Parathyroid adenoma (tissue), 2 donors: ENCODE measurements around the gene C20orf144.

Experiments
- H2AFZ ChIP-seq: fragments of 300-600 bp; sonication (generic); one replicate; pipeline ENCODE4 v1.7.0; 2017; ENCODE audit warnings: antibody characterized with exemption, mild to moderate bottlenecking
- H3K27ac ChIP-seq: fragments of 300-600 bp; sonication (generic); one replicate; pipeline ENCODE4 v1.7.0; 2017
- H3K27me3 ChIP-seq: fragments of 300-600 bp; sonication (generic); one replicate; pipeline ENCODE4 v1.7.0; 2017; ENCODE audit warnings: low read length; ENCODE audit not compliant: control insufficient read depth, insufficient read depth
- H3K36me3 ChIP-seq: fragments of 300-600 bp; sonication (generic); one replicate; pipeline ENCODE4 v1.7.0; 2017; ENCODE audit warnings: low read length; ENCODE audit not compliant: control insufficient read depth, insufficient read depth
- H3K4me1 ChIP-seq: fragments of 300-600 bp; sonication (generic); one replicate; pipeline ENCODE4 v1.7.0; 2017; ENCODE audit warnings: control low read depth
- H3K4me2 ChIP-seq: fragments of 300-600 bp; sonication (generic); one replicate; pipeline ENCODE4 v1.7.0; 2017; ENCODE audit warnings: low read length
- H3K4me3 ChIP-seq: fragments of 300-600 bp; sonication (generic); one replicate; pipeline ENCODE4 v1.7.0; 2017; ENCODE audit warnings: low read depth, low read length
- H3K79me2 ChIP-seq: fragments of 300-600 bp; sonication (generic); one replicate; pipeline ENCODE4 v1.7.0; 2017; ENCODE audit warnings: control low read depth
- H3K9ac ChIP-seq: fragments of 300-600 bp; sonication (generic); one replicate; pipeline ENCODE4 v1.7.0; 2017; ENCODE audit warnings: mild to moderate bottlenecking
- H3K9me3 ChIP-seq: fragments of 300-600 bp; sonication (generic); one replicate; pipeline ENCODE4 v1.7.0; 2017; ENCODE audit warnings: low read length; ENCODE audit not compliant: control insufficient read depth
- TF ChIP-seq, protein P1 (sequence below): fragments of 300-600 bp; sonication (generic); IDR thresholded peaks from one replicate; pipeline ENCODE4 v1.7.0; 2017; ENCODE audit warnings: antibody characterized with exemption, mild to moderate bottlenecking
- donor health status: primary hyperparathyroidism.

C20orf144 gene

DNA sequence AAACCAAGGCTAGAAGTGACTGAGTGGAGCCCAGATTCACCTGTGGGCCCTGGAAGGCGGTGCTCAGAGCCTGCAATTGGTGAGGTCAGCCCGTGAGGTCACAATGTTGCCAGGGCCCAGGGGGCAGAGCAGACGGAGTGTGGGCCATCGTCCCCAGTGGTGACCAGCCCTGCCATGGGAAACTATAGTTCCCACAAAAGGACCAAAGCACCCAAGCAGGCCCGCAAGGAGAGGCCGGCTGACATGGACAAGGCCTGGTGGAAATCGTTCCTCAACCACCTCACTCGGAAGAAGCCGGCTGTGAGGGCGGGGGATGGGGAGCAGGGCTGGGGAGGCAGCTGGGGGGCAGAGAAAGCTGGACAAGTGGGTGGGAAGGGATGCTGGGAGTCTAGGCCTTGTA, at the start of gene C20orf144:
Gene C20orf144 (plus strand): TSS at position 156 of the 400 bp plus-strand sequence. CDS start 19 bp downstream, at position 175.
- Histone ChIP-seq H3K4me2 (peak within 1 kb of the TSS; percentile 92), H3K27me3 (no peaks in the 10 kb centered on the region), H3K27ac (peak within 1 kb of the TSS; percentile 60), H3K79me2 (no peaks in the 10 kb centered on the region), H3K4me3 (peak within 1 kb of the TSS; percentile 70), H2AFZ (peak within 1 kb of the TSS; percentile 93), H3K36me3 (no peaks in the 10 kb centered on the region), H3K9me3 (no peaks in the 10 kb centered on the region), H3K4me1 (peaks cover 15% of the 10 kb centered on the region), H3K9ac (no peak within 1 kb of the TSS)
- TF ChIP-seq, protein P1, sequence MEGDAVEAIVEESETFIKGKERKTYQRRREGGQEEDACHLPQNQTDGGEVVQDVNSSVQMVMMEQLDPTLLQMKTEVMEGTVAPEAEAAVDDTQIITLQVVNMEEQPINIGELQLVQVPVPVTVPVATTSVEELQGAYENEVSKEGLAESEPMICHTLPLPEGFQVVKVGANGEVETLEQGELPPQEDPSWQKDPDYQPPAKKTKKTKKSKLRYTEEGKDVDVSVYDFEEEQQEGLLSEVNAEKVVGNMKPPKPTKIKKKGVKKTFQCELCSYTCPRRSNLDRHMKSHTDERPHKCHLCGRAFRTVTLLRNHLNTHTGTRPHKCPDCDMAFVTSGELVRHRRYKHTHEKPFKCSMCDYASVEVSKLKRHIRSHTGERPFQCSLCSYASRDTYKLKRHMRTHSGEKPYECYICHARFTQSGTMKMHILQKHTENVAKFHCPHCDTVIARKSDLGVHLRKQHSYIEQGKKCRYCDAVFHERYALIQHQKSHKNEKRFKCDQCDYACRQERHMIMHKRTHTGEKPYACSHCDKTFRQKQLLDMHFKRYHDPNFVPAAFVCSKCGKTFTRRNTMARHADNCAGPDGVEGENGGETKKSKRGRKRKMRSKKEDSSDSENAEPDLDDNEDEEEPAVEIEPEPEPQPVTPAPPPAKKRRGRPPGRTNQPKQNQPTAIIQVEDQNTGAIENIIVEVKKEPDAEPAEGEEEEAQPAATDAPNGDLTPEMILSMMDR = no peak

GRCh38 chr20:33621717-33622400, 40.3 kb upstream of the C20orf144 start:
- TF ChIP-seq, protein P1 = no peak
- no peaks in the 10 kb centered on the region for H3K4me1 ChIP-seq
- no peaks in the 10 kb centered on the region for H3K9me3 ChIP-seq
- H3K27ac ChIP-seq = no peak overlapping the region
- H3K4me3 ChIP-seq = no peak overlapping the region
- no peaks in the 10 kb centered on the region for H3K27me3 ChIP-seq
- H3K9ac ChIP-seq = no peak overlapping the region
- H3K4me2 ChIP-seq = no peak overlapping the region
- H3K79me2 ChIP-seq = peaks cover 2% of the 10 kb centered on the region
- no peak overlapping the region for H2AFZ ChIP-seq
- H3K36me3 ChIP-seq = no peaks in the 10 kb centered on the region

GRCh38 chr20:33622705-33623365, 39.3 kb upstream of the C20orf144 start:
- peaks cover 2% of the 10 kb centered on the region for H3K79me2 ChIP-seq
- no peaks in the 10 kb centered on the region for H3K27me3 ChIP-seq
- TF ChIP-seq, protein P1 = no peak
- H3K4me3 ChIP-seq = no peak overlapping the region
- H2AFZ ChIP-seq = no peak overlapping the region
- H3K9ac ChIP-seq = no peak overlapping the region
- no peak overlapping the region for H3K27ac ChIP-seq
- no peaks in the 10 kb centered on the region for H3K9me3 ChIP-seq
- no peaks in the 10 kb centered on the region for H3K4me1 ChIP-seq
- no peaks in the 10 kb centered on the region for H3K36me3 ChIP-seq
- H3K4me2 ChIP-seq = no peak overlapping the region

DNA sequence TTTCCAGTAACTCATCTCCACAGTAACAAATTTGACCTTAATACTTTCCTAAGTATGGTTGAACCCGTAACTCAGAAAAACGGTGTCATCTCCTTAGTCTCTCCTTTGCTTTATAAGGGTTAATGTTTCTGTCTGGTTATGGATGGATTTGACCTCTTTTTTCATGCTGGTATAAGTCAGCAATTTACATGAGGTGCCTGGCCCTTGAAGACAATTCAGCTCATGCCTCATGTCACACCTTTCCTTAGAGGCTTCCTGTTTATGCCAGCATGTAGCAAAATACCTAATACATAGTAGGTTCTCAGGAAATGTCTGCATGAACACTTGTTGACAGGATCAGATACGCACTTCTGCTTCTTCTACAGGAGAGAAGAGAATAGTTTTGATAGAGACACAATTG, 37.7 kb upstream of the C20orf144 start:
- H3K27ac ChIP-seq = no peak overlapping the region
- H3K4me1 ChIP-seq = no peaks in the 10 kb centered on the region
- H3K9me3 ChIP-seq = no peaks in the 10 kb centered on the region
- no peaks in the 10 kb centered on the region for H3K27me3 ChIP-seq
- H3K79me2 ChIP-seq = peaks cover 2% of the 10 kb centered on the region
- H2AFZ ChIP-seq = no peak overlapping the region
- no peak overlapping the region for H3K4me3 ChIP-seq
- TF ChIP-seq, protein P1 = no peak
- no peak overlapping the region for H3K4me2 ChIP-seq
- H3K36me3 ChIP-seq = no peaks in the 10 kb centered on the region
- H3K9ac ChIP-seq = no peak overlapping the region
